ENCODE results near the gene SIRT1.
"Not testable (repeated sequence)": the region's sequence is repeated elsewhere in the genome, so short reads cannot be mapped to it uniquely, and the experiment has no call there.

SIRT1 gene

GRCh38 chr10:67933199-67933598, 48.7 kb downstream of the SIRT1 start:
- Histone ChIP-seq H4K20me1 (peaks cover 0 to 5% (median 0%) of the 10 kb centered on the region in 11 experiments; a peak in 1 of 22 replicates), H3K36me3 (peaks cover 60 to 98% (median 84%) of the 10 kb centered on the region in 11 experiments), H3K4me2 (no peak overlapping the region), H3K9me3 (replicated peaks in 1 of 11) (no peaks in the 10 kb centered on the region), H3K4me1 (peaks cover 0 to 29% (median 7%) of the 10 kb centered on the region in 10 experiments; a peak in 10 of 20 replicates), H3K9ac (no peak overlapping the region), H3K27me3 (no peaks in the 10 kb centered on the region), H3K27ac (no peak overlapping the region; a peak in 1 of 22 replicates), H3K4me3 (no peak overlapping the region)
- no peak for TF ChIP-seq Cebpa-rat (IDR thresholded peaks at IDR 0.05)

- Histone ChIP-seq H3K9ac (no peak overlapping the region), H3K4me3 (no peak overlapping the region), H3K4me2 (peak overlapping the region in 5 of 11 experiments; percentile 10 to 63 (median 31); a peak in 7 of 22 replicates), H4K20me1 (peaks cover 0 to under 1% (median 0%) of the 10 kb centered on the region in 11 experiments; a peak in 1 of 22 replicates), H3K27me3 (no peaks in the 10 kb centered on the region), H3K27ac (peak overlapping the region in 4 of 11 experiments; percentile 21 to 52 (median 35); a peak in 6 of 22 replicates), H3K9me3 (replicated peaks in 1 of 11) (no peaks in the 10 kb centered on the region), H3K36me3 (peaks cover 63 to 98% (median 85%) of the 10 kb centered on the region in 11 experiments), H3K4me1 (peaks cover 0 to 29% (median 7%) of the 10 kb centered on the region in 10 experiments; a peak in 10 of 20 replicates)
- no peak for TF ChIP-seq Cebpa-rat (IDR thresholded peaks at IDR 0.05)
Measured at GRCh38 chr10:67934336-67934735, 49.9 kb downstream of the SIRT1 start.

GRCh38 chr10:67935223-67935622, 50.8 kb downstream of the SIRT1 start:
- peak overlapping the region in 2 of 11 experiments; percentile 50 to 63; a peak in 4 of 22 replicates for H3K4me2 ChIP-seq
- no peak overlapping the region for H3K9ac ChIP-seq
- peaks cover 55 to 98% (median 82%) of the 10 kb centered on the region in 11 experiments for H3K36me3 ChIP-seq

GRCh38 chr10:67936416-67936815, 52.0 kb downstream of the SIRT1 start:
- Histone ChIP-seq H3K9me3 (replicated peaks in 1 of 11) (no peaks in the 10 kb centered on the region), H4K20me1 (no peaks in the 10 kb centered on the region; a peak in 1 of 22 replicates), H3K36me3 (peaks cover 47 to 94% (median 79%) of the 10 kb centered on the region in 11 experiments), H3K27me3 (no peaks in the 10 kb centered on the region), H3K4me3 (no peak overlapping the region), H3K9ac (no peak overlapping the region), H3K4me2 (no peak overlapping the region), H3K27ac (no peak overlapping the region), H3K4me1 (peaks cover 0 to 29% (median 7%) of the 10 kb centered on the region in 10 experiments; a peak in 10 of 20 replicates)
- no peak for TF ChIP-seq Cebpa-rat (IDR thresholded peaks at IDR 0.05)

More at GRCh38 chr10:67935223-67935622, 50.8 kb downstream of the SIRT1 start:
- Histone ChIP-seq H4K20me1 (no peaks in the 10 kb centered on the region; a peak in 1 of 22 replicates), H3K27me3 (no peaks in the 10 kb centered on the region), H3K9me3 (replicated peaks in 1 of 11) (no peaks in the 10 kb centered on the region), H3K4me3 (no peak overlapping the region), H3K4me1 (peaks cover 0 to 29% (median 7%) of the 10 kb centered on the region in 10 experiments; a peak in 10 of 20 replicates), H3K27ac (no peak overlapping the region)
- no peak for TF ChIP-seq Cebpa-rat (IDR thresholded peaks at IDR 0.05)

- H4K20me1 ChIP-seq = peaks cover 0 to 18% (median 0%) of the 10 kb centered on the region in 11 experiments; a peak in 3 of 22 replicates
- peaks cover 0 to 27% (median 18%) of the 10 kb centered on the region in 11 experiments; a peak in 16 of 22 replicates for H3K9me3 ChIP-seq (replicated peaks in 1 of 11)
- TF ChIP-seq Cebpa-rat (IDR thresholded peaks at IDR 0.05) = no peak
- peaks cover 67 to 96% (median 84%) of the 10 kb centered on the region in 11 experiments for H3K36me3 ChIP-seq
- no peaks in the 10 kb centered on the region for H3K4me1 ChIP-seq
- no peaks in the 10 kb centered on the region for H3K27me3 ChIP-seq
- no peak overlapping the region for H3K27ac ChIP-seq
- no peak overlapping the region for H3K9ac ChIP-seq
- no peak overlapping the region for H3K4me3 ChIP-seq
- H3K4me2 ChIP-seq = no peak overlapping the region
Measured at GRCh38 chr10:67943917-67944316, 59.5 kb downstream of the SIRT1 start.

GRCh38 chr10:67955614-67956013, 71.2 kb downstream of the SIRT1 start:
- no peak overlapping the region for H3K4me2 ChIP-seq
- no peaks in the 10 kb centered on the region for H3K27me3 ChIP-seq
- no peak for TF ChIP-seq Cebpa-rat (IDR thresholded peaks at IDR 0.05)
- H3K4me1 ChIP-seq = no peaks in the 10 kb centered on the region
- no peak overlapping the region for H3K27ac ChIP-seq
- H3K9ac ChIP-seq = no peak overlapping the region
- H3K4me3 ChIP-seq = no peak overlapping the region
- no peaks in the 10 kb centered on the region for H3K9me3 ChIP-seq (replicated peaks in 1 of 11)
- peaks cover 11 to 63% (median 47%) of the 10 kb centered on the region in 11 experiments; a peak in 20 of 22 replicates for H3K36me3 ChIP-seq
- H4K20me1 ChIP-seq = no peaks in the 10 kb centered on the region

- no peak for TF ChIP-seq Cebpa-rat (IDR thresholded peaks at IDR 0.05)
- H3K9ac ChIP-seq = no peak overlapping the region
- H3K4me3 ChIP-seq = no peak overlapping the region
- H3K27ac ChIP-seq = no peak overlapping the region
- H3K4me1 ChIP-seq = no peaks in the 10 kb centered on the region
- no peaks in the 10 kb centered on the region for H3K27me3 ChIP-seq
- H3K9me3 ChIP-seq (replicated peaks in 1 of 11) = no peaks in the 10 kb centered on the region
- H3K4me2 ChIP-seq = no peak overlapping the region
- peaks cover 0 to 62% (median 28%) of the 10 kb centered on the region in 11 experiments; a peak in 18 of 22 replicates for H3K36me3 ChIP-seq
- no peaks in the 10 kb centered on the region for H4K20me1 ChIP-seq
Measured at GRCh38 chr10:67959839-67960476, 75.5 kb downstream of the SIRT1 start.

GRCh38 chr10:67965456-67965855, 81.0 kb downstream of the SIRT1 start:
- H3K9ac ChIP-seq = no peak overlapping the region
- peaks cover 0 to 33% (median 0%) of the 10 kb centered on the region in 11 experiments; a peak in 4 of 22 replicates for H4K20me1 ChIP-seq
- TF ChIP-seq Cebpa-rat (IDR thresholded peaks at IDR 0.05) = no peak
- H3K4me1 ChIP-seq = peaks cover 0 to 17% (median 0%) of the 10 kb centered on the region in 10 experiments; a peak in 4 of 20 replicates
- no peak overlapping the region for H3K4me3 ChIP-seq
- peaks cover 35 to 100% (median 76%) of the 10 kb centered on the region in 11 experiments for H3K36me3 ChIP-seq
- no peak overlapping the region for H3K4me2 ChIP-seq
- H3K27me3 ChIP-seq = no peaks in the 10 kb centered on the region
- H3K9me3 ChIP-seq (replicated peaks in 1 of 11) = peaks cover 0 to 4% (median 4%) of the 10 kb centered on the region in 11 experiments; a peak in 5 of 22 replicates
- H3K27ac ChIP-seq = no peak overlapping the region

GRCh38 chr10:67966035-67966434, 81.6 kb downstream of the SIRT1 start:
- not testable (repeated sequence) for H3K27ac ChIP-seq, H3K9ac ChIP-seq, H3K27me3 ChIP-seq, H3K4me3 ChIP-seq, H3K4me2 ChIP-seq
- Histone ChIP-seq H4K20me1 (peaks cover 0 to 33% (median 0%) of the 10 kb centered on the region in 11 experiments; a peak in 4 of 22 replicates), H3K9me3 (replicated peaks in 1 of 11) (peaks cover 0 to 10% (median 9%) of the 10 kb centered on the region in 11 experiments; a peak in 13 of 22 replicates), H3K4me1 (peaks cover 0 to 17% (median 0%) of the 10 kb centered on the region in 10 experiments; a peak in 4 of 20 replicates), H3K36me3 (peaks cover 36 to 100% (median 78%) of the 10 kb centered on the region in 11 experiments)
